Duodenal mucosa (tissue), 2 donors: ENCODE measurements around the gene ZNF581.

Experiments used
- H3K27ac ChIP-seq: one replicate; pipeline ENCODE4 v1.7.0; 2013; ENCODE audit warnings: low read depth, low read length
- H3K27me3 ChIP-seq, 2 donors: one replicate each; pipeline ENCODE4 v1.7.0; 2013; ENCODE audit warnings: low read length in 2 of 2, control low read depth in 1 of 2; ENCODE audit not compliant: insufficient read depth in 2 of 2, control insufficient read depth in 1 of 2
- H3K36me3 ChIP-seq, 2 donors: one replicate each; pipeline ENCODE4 v1.7.0; 2013; ENCODE audit warnings: low read length in 2 of 2, control low read depth in 1 of 2; ENCODE audit not compliant: insufficient read depth in 2 of 2, control insufficient read depth in 1 of 2
- H3K4me1 ChIP-seq, 2 donors: one replicate each; pipeline ENCODE4 v1.7.0; 2013; ENCODE audit warnings: low read length in 2 of 2, control low read depth in 1 of 2; ENCODE audit not compliant: insufficient read depth in 2 of 2, control insufficient read depth in 1 of 2
- H3K4me3 ChIP-seq, 2 donors: one replicate each; pipeline ENCODE4 v1.7.0; 2013; ENCODE audit warnings: low read length in 2 of 2, low read depth in 1 of 2
- H3K9ac ChIP-seq, 2 donors: one replicate each; pipeline ENCODE4 v1.7.0; 2013; ENCODE audit warnings: low read length in 2 of 2, low read depth in 1 of 2
- H3K9me3 ChIP-seq, 2 donors: one replicate each; pipeline ENCODE4 v1.7.0; 2013; ENCODE audit warnings: low read length in 2 of 2, control low read depth in 1 of 2; ENCODE audit not compliant: control insufficient read depth in 1 of 2

Gene ZNF581

GRCh38 chr19:55601084-55601483, 42.4 kb upstream of the ZNF581 start:
- no peaks in the 10 kb centered on the region for H3K9me3 ChIP-seq
- peak overlapping the region; percentile 72 to 76 for H3K4me3 ChIP-seq
- peak overlapping the region; percentile 73 to 77 for H3K9ac ChIP-seq
- H3K27me3 ChIP-seq: no peaks in the 10 kb centered on the region
- no peak overlapping the region for H3K27ac ChIP-seq
- H3K36me3 ChIP-seq: peaks cover 3 to 10% of the 10 kb centered on the region in 2 donors
- H3K4me1 ChIP-seq: peaks cover 10 to 22% of the 10 kb centered on the region in 2 donors

GRCh38 chr19:55602104-55603001, 41.1 kb upstream of the ZNF581 start:
- Histone ChIP-seq H3K9ac (no peak overlapping the region), H3K9me3 (no peaks in the 10 kb centered on the region), H3K36me3 (peaks cover 0 to 2% of the 10 kb centered on the region in 2 donors), H3K27me3 (no peaks in the 10 kb centered on the region), H3K4me1 (peaks cover 18 to 31% of the 10 kb centered on the region in 2 donors), H3K4me3 (no peak overlapping the region), H3K27ac (no peak overlapping the region)

GRCh38 chr19:55603115-55603514, 40.3 kb upstream of the ZNF581 start:
- no peak overlapping the region for H3K27ac ChIP-seq
- no peaks in the 10 kb centered on the region for H3K27me3 ChIP-seq
- H3K9ac ChIP-seq: no peak overlapping the region
- H3K4me1 ChIP-seq: peaks cover 18 to 31% of the 10 kb centered on the region in 2 donors
- no peaks in the 10 kb centered on the region for H3K36me3 ChIP-seq
- H3K9me3 ChIP-seq: no peaks in the 10 kb centered on the region
- H3K4me3 ChIP-seq: no peak overlapping the region

GRCh38 chr19:55603581-55604292, 39.7 kb upstream of the ZNF581 start:
- Histone ChIP-seq H3K9me3 (no peaks in the 10 kb centered on the region), H3K27me3 (no peaks in the 10 kb centered on the region), H3K27ac (no peak overlapping the region), H3K36me3 (no peaks in the 10 kb centered on the region), H3K4me1 (peaks cover 18 to 31% of the 10 kb centered on the region in 2 donors), H3K4me3 (no peak overlapping the region), H3K9ac (no peak overlapping the region)

- Histone ChIP-seq H3K27me3 (no peaks in the 10 kb centered on the region), H3K9ac (peak overlapping the region; percentile 59 to 94), H3K4me1 (peaks cover 18 to 31% of the 10 kb centered on the region in 2 donors)
Observed at GRCh38 chr19:55605207-55605636, 38.2 kb upstream of the ZNF581 start.

DNA sequence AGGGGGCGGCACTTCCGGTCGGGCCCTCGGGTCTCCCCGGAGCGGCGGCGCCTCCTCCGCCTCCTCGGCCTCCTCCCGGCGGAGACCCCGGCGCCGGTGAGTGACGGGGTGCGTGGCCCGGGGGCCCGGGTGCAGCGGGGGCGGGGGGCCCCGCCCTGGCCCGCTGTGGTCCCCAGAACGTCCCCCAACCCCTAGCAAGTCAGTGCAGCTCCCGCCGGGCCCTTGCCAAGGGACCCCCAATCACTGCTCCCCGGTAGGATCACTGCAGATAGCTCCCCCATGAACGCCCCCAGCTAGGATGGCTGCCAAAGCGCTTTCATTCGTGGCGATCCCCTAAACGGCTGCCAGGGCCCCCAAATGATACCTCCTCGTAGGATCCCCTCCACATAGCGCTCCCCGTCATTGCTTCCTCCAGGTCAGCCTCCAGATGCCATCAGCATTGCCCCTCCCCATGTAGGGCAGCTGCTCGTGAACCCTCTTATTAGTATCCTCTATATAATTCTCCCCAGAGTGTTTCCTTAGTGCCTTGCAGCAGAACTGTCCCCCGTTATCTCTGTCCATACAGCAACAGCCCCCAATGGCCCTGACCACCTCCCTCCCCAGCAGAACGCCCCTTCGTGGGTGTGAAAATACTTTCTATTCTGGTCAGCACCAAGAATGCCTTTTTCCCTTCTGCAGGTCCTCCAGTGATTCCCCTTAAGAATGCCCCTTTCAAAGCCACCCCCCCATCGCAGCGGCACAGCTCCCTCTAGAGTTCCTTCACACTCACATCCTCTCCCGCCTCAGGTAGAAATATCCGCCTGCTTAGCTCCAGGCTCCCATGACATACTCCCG, 37.6 kb upstream of the ZNF581 start, which contains the start of gene ZNF865:
Gene ZNF865, plus strand, starts transcription at position 11 of the 834 bp plus-strand sequence. CDS start 7,972 bp downstream, outside the sequence.
- Histone ChIP-seq H3K4me1 (peaks cover 15 to 28% of the 10 kb centered on the region in 2 donors), H3K27ac (peak within 1 kb of the TSS; percentile 88), H3K4me3 (peak within 1 kb of the TSS; percentile 92 to 94), H3K27me3 (no peaks in the 10 kb centered on the region), H3K9me3 (no peaks in the 10 kb centered on the region), H3K9ac (peak within 1 kb of the TSS; percentile 61 to 94), H3K36me3 (peaks cover 0 to 15% of the 10 kb centered on the region in 2 donors)

More at GRCh38 chr19:55605207-55605636, 38.2 kb upstream of the ZNF581 start:
- H3K9me3 ChIP-seq: no peaks in the 10 kb centered on the region
- peaks cover 0 to 10% of the 10 kb centered on the region in 2 donors for H3K36me3 ChIP-seq
- H3K27ac ChIP-seq: peak overlapping the region; percentile 88
- H3K4me3 ChIP-seq: peak overlapping the region; percentile 76 to 94

DNA sequence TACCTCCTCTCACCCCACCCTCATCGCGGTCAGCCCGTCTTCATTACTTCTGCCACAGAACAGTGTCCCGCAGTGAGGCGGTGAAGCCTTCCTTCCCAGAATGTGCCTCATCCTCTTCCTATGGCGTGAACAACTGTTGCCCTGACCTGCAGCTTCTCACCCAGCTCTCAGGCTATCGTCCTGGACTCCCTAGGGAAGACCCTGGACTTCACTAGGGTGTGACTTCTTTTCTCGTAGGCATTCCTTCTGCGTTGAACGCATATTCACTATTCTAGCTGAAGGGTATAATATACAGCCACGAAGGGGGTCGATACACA, 37.0 kb upstream of the ZNF581 start:
- Histone ChIP-seq H3K4me3 (peak overlapping the region; percentile 92 to 94), H3K4me1 (peaks cover 9 to 22% of the 10 kb centered on the region in 2 donors), H3K27ac (no peak overlapping the region), H3K36me3 (peaks cover 0 to 15% of the 10 kb centered on the region in 2 donors), H3K27me3 (no peaks in the 10 kb centered on the region), H3K9me3 (no peaks in the 10 kb centered on the region), H3K9ac (peak overlapping the region; percentile 61 to 94)

DNA sequence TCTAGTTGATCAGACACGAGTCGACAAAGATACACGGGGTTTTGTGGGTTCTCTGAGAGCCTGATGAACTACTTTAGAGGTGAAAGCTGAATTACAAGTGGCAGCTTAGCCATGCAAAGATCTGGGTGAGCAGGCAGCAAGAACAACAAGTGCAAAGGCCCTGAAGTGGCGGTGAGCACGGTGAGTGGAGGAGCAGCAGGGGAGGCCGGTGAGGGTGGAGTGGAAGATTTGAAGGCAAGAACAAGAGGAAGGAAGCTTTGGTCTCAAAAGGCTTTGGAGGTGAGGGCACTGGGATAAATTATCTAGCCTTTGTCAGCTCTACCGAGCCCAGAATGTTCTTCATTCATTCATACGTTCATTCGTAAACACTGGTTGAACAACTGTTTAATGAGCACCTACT, 36.6 kb upstream of the ZNF581 start:
- Histone ChIP-seq H3K36me3 (peaks cover 0 to 15% of the 10 kb centered on the region in 2 donors), H3K9me3 (no peaks in the 10 kb centered on the region), H3K27ac (no peak overlapping the region), H3K9ac (peak overlapping the region in 1 of 2 donors; percentile 94), H3K4me1 (peaks cover 8 to 22% of the 10 kb centered on the region in 2 donors), H3K27me3 (no peaks in the 10 kb centered on the region), H3K4me3 (peak overlapping the region in 1 of 2 donors; percentile 94)

DNA sequence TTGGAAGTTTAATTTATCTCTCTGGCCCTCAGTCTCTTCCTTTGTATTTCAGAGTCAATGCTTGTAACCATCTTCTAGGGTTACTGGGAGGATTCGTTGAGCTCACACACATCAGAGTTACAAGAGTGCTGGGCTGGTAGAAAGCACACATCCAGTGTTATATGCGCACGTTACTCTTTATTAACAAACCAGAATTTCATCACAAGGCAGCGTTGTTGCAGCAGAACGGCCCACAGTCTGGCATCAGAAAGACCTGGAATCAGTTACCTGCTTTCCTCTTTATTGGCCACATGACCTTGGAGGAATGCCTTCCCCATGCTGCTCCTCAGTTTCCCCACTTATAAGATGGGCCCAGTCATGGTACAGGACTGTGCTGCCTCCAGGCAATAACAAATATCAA, 34.1 kb upstream of the ZNF581 start:
- H3K9me3 ChIP-seq: no peaks in the 10 kb centered on the region
- peaks cover 0 to 15% of the 10 kb centered on the region in 2 donors for H3K36me3 ChIP-seq
- no peak overlapping the region for H3K4me3 ChIP-seq
- H3K27ac ChIP-seq: no peak overlapping the region
- peaks cover 8 to 16% of the 10 kb centered on the region in 2 donors for H3K4me1 ChIP-seq
- no peaks in the 10 kb centered on the region for H3K27me3 ChIP-seq
- no peak overlapping the region for H3K9ac ChIP-seq
